HepG2 (cell line): ENCODE results near the gene CHKA. TPM values are rescaled to one million over a fixed set of nuclear protein-coding genes. Genes with fewer than 3 reads are reported as not detected.

Experiments used
- AHR ChIP-seq: IDR thresholded peaks from 2 replicates; pipeline ENCODE4 v1.6.1; 2018; ENCODE audit warnings: missing genetic modification reagents, missing compliant biosample characterization
- ARNT2 ChIP-seq: sonication (generic); formaldehyde crosslinking; IDR thresholded peaks from 2 replicates; pipeline ENCODE4 v1.8.0; 2022; ENCODE audit warnings: mild to moderate bottlenecking, low read depth, missing genetic modification reagents, moderate library complexity
- CENPBD1 ChIP-seq: sonication (generic); formaldehyde crosslinking; IDR thresholded peaks from 2 replicates; pipeline ENCODE4 v1.8.0; 2022; ENCODE audit warnings: missing genetic modification reagents, low read depth, mild to moderate bottlenecking, borderline replicate concordance
- DMAP1 ChIP-seq: IDR thresholded peaks from 2 replicates; pipeline ENCODE4 v1.6.1; 2016
- FOXO4 ChIP-seq: sonication (generic); formaldehyde crosslinking; conservative IDR thresholded peaks from 2 replicates; pipeline ENCODE4 v1.8.1; 2023; ENCODE audit warnings: missing genetic modification reagents
- GFI1 ChIP-seq: sonication (generic); formaldehyde crosslinking; IDR thresholded peaks from 2 replicates; pipeline ENCODE4 v1.5.0; 2020; ENCODE audit warnings: missing genetic modification reagents, mild to moderate bottlenecking, borderline replicate concordance
- HMG20A ChIP-seq: IDR thresholded peaks from 2 replicates; pipeline ENCODE4 v1.6.1; 2016; ENCODE audit warnings: borderline replicate concordance
- JDP2 ChIP-seq: sonication (generic); formaldehyde crosslinking; IDR thresholded peaks from 2 replicates; pipeline ENCODE4 v1.8.1; 2022; ENCODE audit warnings: missing genetic modification reagents, borderline replicate concordance
- JUN ChIP-seq: sonication (generic); formaldehyde crosslinking; IDR thresholded peaks from 2 replicates; pipeline ENCODE4 v1.4.0; 2020; ENCODE audit warnings: mild to moderate bottlenecking, missing genetic modification reagents
- KLF9 ChIP-seq: IDR thresholded peaks from 2 replicates; pipeline ENCODE4 v1.6.1; 2016; ENCODE audit warnings: low read depth
- MAFK ChIP-seq, 2 experiments: IDR thresholded peaks in 1 of 2; conservative IDR thresholded peaks in 1 of 2; 2 replicates each; pipeline ENCODE4 v1.6.1; 2011; ENCODE audit warnings: improper control_type of control experiment in 2 of 2, low read length in 2 of 2
- MLX ChIP-seq: IDR thresholded peaks from 2 replicates; pipeline ENCODE4 v1.6.1; 2016
- MYC ChIP-seq: sonication (generic); formaldehyde crosslinking; IDR thresholded peaks from 2 replicates; pipeline ENCODE4 v1.9.0; 2021; ENCODE audit warnings: missing genetic modification reagents, borderline replicate concordance
- NR1H2 ChIP-seq: sonication (generic); formaldehyde crosslinking; IDR thresholded peaks from 2 replicates; pipeline ENCODE4 v1.8.1; 2022; ENCODE audit warnings: low read depth, missing genetic modification reagents, borderline replicate concordance
- SMC3 ChIP-seq: IDR thresholded peaks from 2 replicates; pipeline ENCODE4 v1.6.1; 2011; ENCODE audit warnings: low read length, improper control_type of control experiment
- SP5 ChIP-seq: IDR thresholded peaks from 2 replicates; pipeline ENCODE4 v1.6.1; 2016; ENCODE audit warnings: low read depth, borderline replicate concordance
- SRF ChIP-seq: IDR thresholded peaks from 2 replicates; pipeline ENCODE4 v1.6.1; 2011; ENCODE audit warnings: mild to moderate bottlenecking, low read depth, low read length, moderate library complexity
- SUZ12 ChIP-seq: fragments of 150-350 bp; IDR thresholded peaks from 2 replicates; pipeline ENCODE4 v1.6.1; 2014; ENCODE audit warnings: low read depth, low read length
- TBX2 ChIP-seq: sonication (generic); formaldehyde crosslinking; IDR thresholded peaks from 2 replicates; pipeline ENCODE4 v1.5.0; 2020; ENCODE audit warnings: missing genetic modification reagents, mild to moderate bottlenecking, borderline replicate concordance
- ZBTB14 ChIP-seq: sonication (generic); formaldehyde crosslinking; IDR thresholded peaks from 2 replicates; pipeline ENCODE4 v1.4.0; 2020; ENCODE audit warnings: missing genetic modification reagents
- ZC3H4 ChIP-seq: sonication (generic); formaldehyde crosslinking; IDR thresholded peaks from 2 replicates; pipeline ENCODE4 v1.4.0; 2020; ENCODE audit warnings: missing genetic modification reagents, borderline replicate concordance
- ZNF274 ChIP-seq: sonication (generic); formaldehyde crosslinking; IDR thresholded peaks from 2 replicates; pipeline ENCODE4 v1.5.1; 2020; ENCODE audit warnings: mild to moderate bottlenecking, missing genetic modification reagents
- ZNF383 ChIP-seq: sonication (generic); formaldehyde crosslinking; IDR thresholded peaks from 2 replicates; pipeline ENCODE4 v1.4.0; 2020; ENCODE audit warnings: missing genetic modification reagents, mild to moderate bottlenecking, borderline replicate concordance
- ZNF510 ChIP-seq: sonication (generic); formaldehyde crosslinking; IDR thresholded peaks from 2 replicates; pipeline ENCODE4 v1.4.0; 2020; ENCODE audit warnings: low read depth, mild to moderate bottlenecking, missing genetic modification reagents
- ZNF580 ChIP-seq: IDR thresholded peaks from 2 replicates; pipeline ENCODE4 v1.6.1; 2016; ENCODE audit warnings: low read depth, borderline replicate concordance
- ZNF598 ChIP-seq: sonication (generic); formaldehyde crosslinking; IDR thresholded peaks from 2 replicates; pipeline ENCODE4 v1.5.1; 2020; ENCODE audit warnings: mild to moderate bottlenecking, missing genetic modification reagents, borderline replicate concordance
- ZNF660 ChIP-seq: sonication (generic); formaldehyde crosslinking; IDR thresholded peaks from 2 replicates; pipeline ENCODE4 v1.5.1; 2020; ENCODE audit warnings: mild to moderate bottlenecking, low read depth, missing genetic modification reagents, borderline replicate concordance
- polyA plus RNA-seq, 8 experiments: library from polyadenylated mRNA; depleted of rRNA in 3 of 8; stranded (reverse) in 7 of 8; unstranded in 1 of 8; fragments of >200 nt; fragmentation: Illumina TruSeq in 4 of 8; extraction: Trizol in 4 of 8; gene quantifications; 2 replicates each; pipeline versions ENCODE4 v1.2.1 to v1.2.3, GENCODE V29; 2011 to 2016; ENCODE audit warnings: low read depth in 4 of 8, missing spikeins in 1 of 8, mixed read lengths in 1 of 8; ENCODE audit not compliant: insufficient read depth in 1 of 8
- total RNA-seq, 5 experiments: library from RNA; depleted of rRNA; stranded (reverse); fragments of >200 nt; fragmentation: Illumina TruSeq; extraction: Trizol; gene quantifications; 2 replicates each; pipeline ENCODE4 v1.2.3, GENCODE V29; 2016; ENCODE audit warnings: low read depth in 1 of 5

CHKA gene
- total and polyA plus RNA-seq, 2 of the 13 experiments (the other 11 are each of a cell fraction or from before 2014, with no cell fraction given): 71.6 to 92.7 TPM

GRCh38 chr11:68016904-68017817 is 104.0 kb downstream of the CHKA start (continued):
- TF ChIP-seq MAFK (conservative IDR thresholded peaks at IDR 0.05 in 1 of 2, IDR thresholded peaks at IDR 0.05 in 1 of 2; ENCODE audit: low read length in 2 of 2): no peak
- TF ChIP-seq ZBTB14 (CRISPR knock-in tag): no peak
- no peak for TF ChIP-seq ZNF580 (CRISPR knock-in tag)
- TF ChIP-seq ZNF383 (CRISPR knock-in tag): no peak
- peak; percentile 38 for TF ChIP-seq MYC (CRISPR knock-in tag)
- no peak for TF ChIP-seq SMC3
- TF ChIP-seq ZNF598 (CRISPR knock-in tag): 0 out of 2 replicates have a peak, but pooled peaks have one; percentile 32
- no peak for TF ChIP-seq SUZ12
- no peak; the same call in 1 of the 2 replicates for TF ChIP-seq TBX2 (CRISPR knock-in tag)
- TF ChIP-seq JDP2 (CRISPR knock-in tag): no peak
- no peak for TF ChIP-seq ZNF660 (CRISPR knock-in tag)
- no peak; the same call in 1 of the 2 replicates for TF ChIP-seq ARNT2 (CRISPR knock-in tag)
- TF ChIP-seq FOXO4 (CRISPR knock-in tag): no peak
- no peak for TF ChIP-seq CENPBD1 (CRISPR knock-in tag)
- TF ChIP-seq KLF9: no peak
- no peak for TF ChIP-seq JUN (CRISPR knock-in tag)
- TF ChIP-seq ZNF274 (CRISPR knock-in tag): peak; percentile 51; the same call in 1 of the 2 replicates
- no peak for TF ChIP-seq ZNF510 (CRISPR knock-in tag)
- TF ChIP-seq SP5: peak; percentile 56
- no peak for TF ChIP-seq ZC3H4 (CRISPR knock-in tag)
- TF ChIP-seq GFI1 (CRISPR knock-in tag): peak; percentile 64
- no peak for TF ChIP-seq AHR (CRISPR knock-in tag)
- TF ChIP-seq MLX (CRISPR knock-in tag): peak; percentile 76; the same call in 1 of the 2 replicates
- TF ChIP-seq DMAP1 (CRISPR knock-in tag): peak; percentile 54
- TF ChIP-seq NR1H2 (CRISPR knock-in tag): no peak
- TF ChIP-seq HMG20A (CRISPR knock-in tag): peak; percentile 40; the same call in 1 of the 2 replicates
- no peak for TF ChIP-seq SRF
